GM21619 (cell line): ENCODE measurements around the gene SLC24A3.

Source experiments
- ATAC-seq: cut with Tn5 transposase; IDR thresholded peaks from one replicate; pipeline ENCODE4 v1.9.1; 2021; ENCODE audit not compliant: unreplicated experiment

SLC24A3 gene

DNA sequence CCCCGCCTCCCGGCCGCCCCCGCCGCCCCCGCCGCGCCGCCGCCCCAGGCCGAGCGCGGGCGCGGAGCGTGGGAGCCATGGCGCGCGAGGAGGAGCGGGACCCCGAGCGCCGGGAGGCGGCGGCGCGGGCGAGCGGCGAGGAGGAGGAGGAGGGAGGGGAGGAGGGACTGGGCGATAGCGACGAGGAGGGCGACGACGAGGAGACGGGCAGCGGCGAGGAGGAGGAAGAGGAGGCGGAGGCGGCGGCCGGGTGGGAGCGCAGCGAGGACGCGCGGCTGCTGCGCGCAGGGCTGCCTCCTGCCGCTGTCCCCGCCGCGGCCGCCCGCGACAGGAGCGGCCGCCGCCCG is at the start of gene SLC24A3:
Gene SLC24A3 (plus strand): TSS at position 174 of the 347 bp plus-strand sequence.
- no peak for ATAC-seq

DNA sequence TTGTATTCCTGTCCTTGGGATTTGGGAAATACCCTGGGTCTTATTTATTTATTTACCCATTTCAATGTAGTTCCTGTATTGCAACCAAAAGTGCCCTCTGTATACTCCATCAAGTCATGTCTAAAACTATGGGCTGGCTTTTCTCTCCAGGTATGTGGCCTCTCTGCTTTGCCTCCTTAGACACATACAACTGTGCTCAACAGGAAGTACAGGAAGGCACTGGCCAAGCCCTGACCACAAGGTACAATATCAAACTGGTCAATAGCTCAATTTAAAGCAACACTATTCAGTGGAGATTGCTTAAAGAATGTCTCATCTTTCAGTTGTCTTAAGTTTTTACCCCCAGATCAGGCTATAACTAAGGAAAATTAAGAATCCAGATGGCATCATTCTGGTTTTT is 42.3 kb upstream of the SLC24A3 start:
- ATAC-seq = no peak

DNA sequence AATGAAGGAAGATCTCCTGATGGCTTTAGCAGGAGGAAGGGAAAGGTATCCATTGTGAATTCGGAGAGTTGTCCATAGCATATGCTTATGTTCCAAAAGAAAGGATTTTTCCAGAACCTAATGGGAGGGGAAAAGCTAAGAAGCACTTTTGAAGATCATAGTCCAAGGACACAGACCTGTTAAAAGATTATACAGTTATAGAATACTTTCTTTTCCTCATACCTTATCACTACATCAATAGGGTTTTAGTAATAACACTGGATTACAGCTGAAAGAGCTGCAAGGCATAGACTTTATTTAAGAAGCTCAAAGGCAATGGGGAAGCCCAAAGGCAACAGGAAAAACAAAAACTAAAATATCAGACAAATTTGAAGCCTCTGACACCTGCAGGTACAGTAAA is 39.8 kb upstream of the SLC24A3 start:
- no peak for ATAC-seq

DNA sequence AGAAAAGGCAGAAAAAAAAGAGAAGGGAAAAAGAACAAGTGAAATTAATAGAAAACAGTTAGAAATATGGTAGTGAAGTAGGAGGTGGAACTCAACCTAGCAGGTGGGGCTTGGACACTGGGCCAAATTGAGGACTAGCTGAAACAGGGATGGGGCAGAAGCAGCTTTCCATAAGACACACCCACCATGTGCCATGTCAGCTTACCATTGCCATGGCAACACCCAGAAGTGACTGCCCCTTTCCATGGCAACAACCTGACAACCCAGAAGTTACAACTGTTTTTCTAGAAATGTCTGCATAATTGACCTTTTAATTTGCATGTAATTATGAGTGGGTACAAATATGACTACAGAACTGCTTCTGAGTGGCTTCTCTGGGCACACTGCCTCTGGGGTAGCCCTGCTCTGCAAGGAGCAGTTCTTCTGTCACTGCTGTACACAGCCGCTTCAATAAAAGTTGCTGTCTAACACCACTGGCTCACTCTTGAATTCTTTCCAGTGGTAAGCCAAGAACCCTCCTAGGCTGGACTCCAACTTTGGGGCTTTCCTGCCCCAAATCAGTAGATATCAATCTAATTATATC is 35.9 kb upstream of the SLC24A3 start:
- no peak for ATAC-seq

DNA sequence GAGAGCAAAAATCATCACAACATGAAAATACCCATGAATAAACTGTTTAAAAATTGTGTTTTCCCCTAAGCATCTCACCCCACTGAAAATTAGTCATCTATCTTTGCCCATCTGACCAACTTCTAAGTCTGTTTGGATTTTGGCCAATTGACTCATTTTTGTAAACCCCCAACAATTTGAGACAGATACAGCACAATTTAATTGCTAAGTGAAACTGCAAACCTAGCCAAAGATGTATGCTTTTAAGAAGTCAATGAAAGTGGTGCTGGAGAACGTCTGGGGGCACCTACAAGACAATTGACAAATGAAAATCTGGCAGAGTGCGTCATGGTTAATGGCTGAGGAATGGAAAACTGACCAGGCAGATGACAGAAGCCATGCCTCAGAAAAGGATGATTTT is 30.9 kb upstream of the SLC24A3 start:
- no peak for ATAC-seq

DNA sequence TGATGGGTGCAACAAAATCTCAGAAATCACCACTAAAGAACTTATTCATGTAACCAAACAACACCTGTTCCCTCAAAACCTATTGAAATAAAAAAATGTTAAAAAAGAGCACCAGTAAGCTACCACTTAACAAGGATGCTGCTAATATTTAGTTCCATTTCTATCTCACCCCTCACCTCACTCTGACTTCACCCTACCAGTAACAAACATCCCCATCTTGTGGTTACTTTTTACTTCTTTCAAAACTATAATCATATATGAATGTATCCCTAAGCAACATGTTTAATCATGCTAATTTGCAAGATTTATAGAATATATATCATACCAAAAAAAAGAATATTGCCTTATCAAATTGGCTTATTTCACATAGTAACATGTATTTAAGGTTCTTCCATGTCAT is 27.4 kb upstream of the SLC24A3 start:
- ATAC-seq = no peak

DNA sequence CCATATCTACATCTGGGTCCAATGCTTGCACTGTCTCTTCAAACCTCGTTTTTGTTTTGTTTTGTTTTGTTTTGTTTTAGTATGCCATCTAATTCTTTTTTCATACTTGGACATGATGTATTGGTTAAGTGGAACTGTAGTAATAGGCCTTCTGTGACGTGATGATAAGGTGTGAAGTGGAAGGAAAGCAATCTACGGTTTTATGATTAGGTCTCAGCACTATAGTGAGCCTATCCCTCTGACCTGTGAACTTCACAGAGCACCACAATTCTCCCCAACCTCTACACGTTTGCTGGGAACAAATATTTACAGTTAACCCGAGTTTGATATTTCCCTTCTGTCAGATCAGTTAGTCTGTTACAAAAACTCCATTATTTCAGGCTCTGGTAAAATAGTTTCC is 19.1 kb upstream of the SLC24A3 start:
- no peak for ATAC-seq

DNA sequence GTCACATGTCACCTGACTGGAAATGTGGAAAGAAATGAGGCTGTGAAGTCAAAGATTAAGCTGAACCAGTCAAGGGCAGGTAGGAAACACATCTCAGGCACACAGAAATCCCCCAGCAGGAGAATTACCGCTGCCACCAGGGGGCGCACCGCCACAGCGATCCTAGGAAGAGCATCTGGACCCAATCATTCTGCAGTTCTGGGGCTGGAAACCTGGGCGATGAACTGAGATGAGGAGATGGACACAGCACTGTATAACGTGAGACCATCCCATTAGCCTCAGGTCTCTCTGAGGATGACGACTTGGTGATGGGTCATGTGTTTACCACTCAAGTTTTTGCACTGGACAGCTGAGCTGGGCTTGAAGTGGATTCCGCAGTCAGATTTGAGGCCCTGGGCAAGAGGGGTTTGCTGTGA is 6.5 kb upstream of the SLC24A3 start:
- peak; percentile 58 for ATAC-seq

DNA sequence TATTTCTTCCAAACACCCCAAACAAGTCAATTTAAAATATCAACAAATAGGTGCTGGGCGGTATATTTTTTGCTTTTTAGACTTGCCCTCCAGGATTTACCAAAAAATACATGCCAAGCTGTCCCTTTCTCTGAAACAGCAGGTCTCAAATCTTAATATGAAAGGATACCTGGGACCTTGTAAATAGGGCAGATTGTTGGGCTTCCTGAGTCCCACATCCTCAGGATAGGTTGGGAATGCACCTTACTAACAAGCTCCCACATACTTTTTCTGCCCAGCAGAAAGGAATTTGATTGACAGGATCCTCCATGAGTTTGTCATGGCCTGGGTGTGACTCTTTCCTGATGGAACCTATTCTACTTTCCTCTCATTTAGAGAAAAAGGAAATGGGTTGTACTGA is 4.9 kb upstream of the SLC24A3 start:
- no peak for ATAC-seq

DNA sequence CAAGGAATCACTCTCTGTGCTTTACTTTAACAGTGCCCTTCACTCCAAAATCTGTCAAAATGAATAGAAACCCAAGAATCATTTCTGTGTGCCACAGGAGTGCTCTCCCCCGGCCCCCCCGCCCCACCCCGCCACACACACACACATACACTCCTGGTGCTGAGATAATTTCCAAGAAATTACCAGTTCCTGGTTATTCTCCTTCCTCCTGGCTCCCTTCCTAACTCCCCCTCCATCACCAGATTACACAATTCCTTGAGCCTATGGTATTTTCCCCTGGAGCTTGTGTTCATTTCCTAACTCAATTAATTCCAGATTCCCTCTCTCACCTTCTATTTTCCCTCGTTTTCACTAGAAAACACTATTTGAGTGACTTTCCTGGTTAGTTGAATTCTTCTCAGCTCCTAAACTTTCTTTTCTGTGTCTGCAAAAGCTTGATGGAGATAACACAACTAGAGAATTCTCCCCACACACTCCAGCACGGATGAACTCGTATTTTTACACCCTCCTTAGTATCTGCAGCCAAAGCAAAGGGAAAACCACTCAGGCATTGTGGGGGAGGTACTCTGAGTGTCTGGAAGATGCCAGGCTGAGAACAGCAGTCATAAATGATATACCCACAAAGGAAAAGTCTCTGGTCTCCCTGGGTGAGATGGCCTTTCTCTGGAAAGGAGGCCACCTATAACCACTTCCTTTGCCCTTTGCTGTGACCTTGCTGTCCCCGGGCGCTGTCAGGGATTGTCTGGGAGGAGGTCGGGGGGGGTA is 1.9 kb upstream of the SLC24A3 start:
- ATAC-seq = no peak

DNA sequence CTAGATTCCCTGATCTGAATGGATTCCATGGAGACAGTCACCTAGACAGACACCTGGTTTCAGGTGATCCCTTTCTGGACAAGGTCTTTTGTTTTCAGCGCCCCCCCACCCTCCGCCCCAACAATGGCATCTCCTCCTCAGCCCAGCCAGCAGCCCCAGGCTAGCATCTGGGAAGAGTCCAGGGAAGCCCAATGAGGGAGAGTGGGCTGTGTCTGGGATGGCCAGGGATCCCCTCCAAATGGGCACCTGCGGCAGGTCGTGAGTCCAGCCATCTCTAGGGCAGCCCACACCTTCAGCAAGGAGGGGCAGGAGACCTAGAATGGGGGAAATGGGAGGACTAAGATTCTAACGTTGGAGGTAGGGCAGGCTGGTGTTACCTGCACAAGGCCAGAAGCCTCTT is 1.2 kb upstream of the SLC24A3 start:
- ATAC-seq = no peak

DNA sequence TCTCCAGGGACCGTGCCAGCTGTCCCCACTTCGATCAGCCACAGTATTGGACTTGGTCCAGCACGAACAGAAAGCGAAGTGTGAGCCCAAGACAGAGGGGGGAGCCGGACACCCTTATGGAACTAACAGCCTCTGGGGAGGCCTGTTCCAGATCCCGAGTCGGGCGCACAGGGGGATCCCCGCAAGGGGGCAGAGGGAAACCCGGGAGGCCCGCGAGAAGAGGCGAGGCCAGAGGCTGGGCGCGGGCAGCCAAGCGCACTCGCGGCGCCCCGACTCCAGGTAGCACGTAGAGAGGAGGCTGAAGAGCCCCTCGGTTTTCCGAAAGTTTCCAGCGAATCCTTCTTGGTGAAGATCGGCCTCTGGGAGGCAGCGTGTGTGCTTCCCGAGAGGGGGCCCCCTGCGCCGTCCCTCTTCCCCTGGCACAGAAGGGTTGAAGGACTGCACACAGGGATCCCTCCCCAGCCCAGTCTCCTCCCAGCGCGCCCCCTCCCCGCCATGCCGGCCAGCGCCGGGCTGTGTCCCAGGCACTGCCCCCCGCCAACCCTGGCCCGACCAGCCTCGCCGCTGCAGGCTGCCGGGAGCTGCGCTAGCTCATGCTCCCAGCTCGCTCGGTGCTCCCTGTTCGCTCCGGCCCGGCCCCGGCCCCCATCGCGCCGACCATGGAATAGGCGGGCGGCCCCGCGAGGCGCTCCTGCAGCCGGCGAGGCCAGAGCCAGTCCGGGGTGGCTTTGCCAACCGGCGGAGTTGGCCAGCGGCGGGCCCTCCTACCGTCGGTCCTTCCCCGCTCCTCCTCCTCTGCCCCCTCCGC is 577 bp upstream of the SLC24A3 start:
- no peak for ATAC-seq

DNA sequence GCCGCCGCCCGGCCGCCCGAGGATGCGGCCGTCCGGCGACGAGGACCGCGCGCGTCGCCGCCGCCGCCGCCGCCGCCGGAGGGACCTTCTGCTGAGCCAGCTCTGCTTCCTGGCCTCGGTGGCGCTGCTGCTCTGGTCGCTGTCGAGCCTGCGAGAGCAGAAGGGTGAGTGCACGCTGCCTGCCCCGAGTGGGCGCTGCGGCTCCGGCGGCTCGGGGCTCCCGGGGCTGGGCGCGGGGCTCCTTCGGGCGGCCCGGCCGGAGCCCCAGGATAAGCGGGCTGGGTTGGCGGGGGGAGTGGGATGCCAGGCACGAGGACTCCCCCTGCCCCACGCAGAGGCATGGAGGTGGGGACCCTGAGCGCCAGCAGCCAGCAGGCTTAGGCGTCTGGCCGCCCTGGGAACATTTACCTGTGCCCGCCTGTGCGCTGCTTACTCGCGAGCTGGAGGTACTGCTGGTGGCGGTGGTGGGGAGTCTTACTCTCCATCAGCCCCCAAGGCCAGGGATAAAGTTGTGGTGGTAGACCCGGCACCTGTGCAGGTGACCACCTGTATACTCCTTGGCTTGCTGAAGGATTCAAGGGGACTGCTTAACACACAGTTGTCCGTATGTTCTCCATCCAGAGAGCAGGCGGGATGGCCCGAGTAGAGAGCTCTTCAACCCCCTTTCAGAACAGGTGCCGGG is 520 bp downstream of the SLC24A3 start:
- no peak for ATAC-seq

DNA sequence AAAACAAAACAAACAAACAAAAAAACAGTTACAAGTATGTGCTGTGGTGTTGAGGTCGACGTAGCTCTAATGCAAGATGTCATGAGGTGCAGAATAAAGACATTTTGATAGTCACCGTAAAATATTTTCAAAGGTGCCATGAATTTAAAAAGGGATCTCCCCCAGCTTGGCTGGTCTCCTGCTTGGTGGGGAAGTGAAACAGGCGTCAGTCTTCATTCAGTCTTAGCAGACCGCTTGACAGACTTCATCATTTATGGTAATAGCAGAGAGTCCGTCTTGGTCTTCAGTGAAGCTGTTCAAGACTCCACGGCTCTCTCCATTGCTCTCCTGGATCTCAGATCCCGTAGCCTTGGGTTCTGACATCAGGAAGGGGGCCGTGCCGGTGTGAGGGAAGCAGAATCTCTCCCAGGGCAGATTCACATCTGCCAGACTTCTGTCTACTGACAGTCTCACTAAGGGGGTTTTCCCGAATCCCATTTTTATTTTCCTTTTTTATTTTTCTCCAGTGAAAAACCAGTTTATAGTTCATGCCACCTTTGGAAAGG is 1.6 kb downstream of the SLC24A3 start:
- ATAC-seq = no peak

DNA sequence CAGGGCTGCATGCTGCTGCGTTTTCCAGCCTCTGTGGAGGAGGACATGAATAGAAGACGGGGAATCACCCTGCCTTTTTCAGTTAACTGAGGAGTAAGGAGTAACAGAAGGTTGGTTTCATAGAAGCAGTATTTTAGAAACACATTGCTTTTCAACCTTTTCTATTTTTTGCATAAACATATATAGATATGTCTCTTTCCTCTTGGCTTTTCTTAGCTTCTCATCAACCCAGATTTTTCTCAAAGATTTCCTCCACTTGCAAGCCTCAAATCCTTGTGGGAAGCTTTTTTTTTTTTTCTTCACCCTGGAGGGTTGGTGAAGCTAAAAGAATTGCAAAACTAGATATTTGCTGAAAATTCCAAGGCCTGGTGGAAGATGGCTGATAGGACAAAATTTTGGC is 6.0 kb downstream of the SLC24A3 start:
- no peak for ATAC-seq

DNA sequence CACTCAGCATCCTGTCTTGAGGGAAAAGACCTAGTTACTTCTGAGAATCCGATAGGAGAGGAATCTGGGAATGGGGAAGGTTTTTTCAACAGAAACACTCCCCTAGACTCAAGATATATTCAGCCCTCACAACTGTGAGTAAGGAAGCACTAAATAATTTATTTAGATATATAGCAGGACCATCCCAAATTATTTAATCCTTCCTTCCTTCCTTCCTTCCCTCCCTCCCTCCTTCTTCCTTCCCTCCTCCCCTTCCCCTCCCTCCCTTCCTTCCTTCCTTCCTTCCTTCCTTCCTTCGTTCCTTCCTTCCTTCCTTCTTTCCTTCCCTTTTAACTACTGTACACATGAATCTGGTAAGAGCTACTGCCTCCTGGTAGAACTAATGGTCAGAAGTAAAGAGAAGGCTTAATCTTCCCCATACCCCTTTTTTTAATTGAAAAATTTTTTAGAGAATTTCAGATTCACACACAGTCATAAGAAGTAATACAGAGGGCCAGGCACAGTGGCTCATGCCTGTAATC is 10.1 kb downstream of the SLC24A3 start:
- ATAC-seq = no peak

DNA sequence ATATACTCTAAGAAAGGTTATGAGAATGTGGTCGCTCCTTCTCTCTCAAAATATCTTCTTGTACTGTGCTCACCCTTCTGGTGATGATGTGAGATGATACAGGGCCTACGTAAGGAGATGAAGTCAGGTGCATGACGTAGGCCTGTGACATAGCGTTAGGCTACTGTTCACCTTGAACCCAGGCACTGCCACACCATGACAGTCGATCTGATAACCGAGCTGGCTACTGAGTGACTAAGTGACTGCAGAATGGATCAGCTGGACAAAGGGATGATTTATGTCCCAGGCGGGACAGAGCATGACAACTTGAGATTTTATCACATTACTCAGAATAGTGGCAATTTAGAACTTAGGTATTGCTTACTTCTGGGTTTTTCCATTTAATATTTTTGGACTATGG is 11.2 kb downstream of the SLC24A3 start:
- ATAC-seq = no peak

DNA sequence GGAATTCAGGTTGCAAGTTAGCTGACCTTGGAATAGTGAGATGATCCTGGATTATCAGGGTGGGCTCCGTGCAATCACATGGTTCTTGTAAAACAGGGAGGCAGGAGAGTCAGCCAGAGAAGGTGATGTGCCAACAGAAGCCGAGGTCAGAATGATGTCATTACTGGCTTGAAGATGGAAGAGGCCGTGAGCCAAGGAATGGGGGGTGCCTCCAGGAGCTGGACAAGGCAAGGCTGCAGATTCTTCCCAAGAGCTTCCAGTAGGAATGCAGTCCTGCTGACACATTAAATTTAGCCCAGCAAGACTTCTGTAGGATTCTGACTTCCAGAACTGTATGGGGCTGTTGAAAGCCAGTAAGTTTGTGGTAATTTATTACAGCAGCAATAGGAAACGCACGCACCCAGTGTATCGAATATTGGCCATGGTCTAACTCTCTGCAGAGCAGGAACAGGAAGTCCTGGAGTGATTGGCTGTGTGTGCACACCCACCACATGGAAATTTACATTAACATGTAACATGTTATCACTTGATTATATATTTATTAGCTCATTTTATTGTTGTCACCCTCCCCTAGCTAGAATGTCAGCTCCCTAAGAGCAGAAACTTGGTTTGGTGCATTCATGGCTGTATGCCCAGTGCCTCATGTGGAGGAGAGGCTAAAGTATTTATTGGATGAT is 19.1 kb downstream of the SLC24A3 start:
- no peak for ATAC-seq

DNA sequence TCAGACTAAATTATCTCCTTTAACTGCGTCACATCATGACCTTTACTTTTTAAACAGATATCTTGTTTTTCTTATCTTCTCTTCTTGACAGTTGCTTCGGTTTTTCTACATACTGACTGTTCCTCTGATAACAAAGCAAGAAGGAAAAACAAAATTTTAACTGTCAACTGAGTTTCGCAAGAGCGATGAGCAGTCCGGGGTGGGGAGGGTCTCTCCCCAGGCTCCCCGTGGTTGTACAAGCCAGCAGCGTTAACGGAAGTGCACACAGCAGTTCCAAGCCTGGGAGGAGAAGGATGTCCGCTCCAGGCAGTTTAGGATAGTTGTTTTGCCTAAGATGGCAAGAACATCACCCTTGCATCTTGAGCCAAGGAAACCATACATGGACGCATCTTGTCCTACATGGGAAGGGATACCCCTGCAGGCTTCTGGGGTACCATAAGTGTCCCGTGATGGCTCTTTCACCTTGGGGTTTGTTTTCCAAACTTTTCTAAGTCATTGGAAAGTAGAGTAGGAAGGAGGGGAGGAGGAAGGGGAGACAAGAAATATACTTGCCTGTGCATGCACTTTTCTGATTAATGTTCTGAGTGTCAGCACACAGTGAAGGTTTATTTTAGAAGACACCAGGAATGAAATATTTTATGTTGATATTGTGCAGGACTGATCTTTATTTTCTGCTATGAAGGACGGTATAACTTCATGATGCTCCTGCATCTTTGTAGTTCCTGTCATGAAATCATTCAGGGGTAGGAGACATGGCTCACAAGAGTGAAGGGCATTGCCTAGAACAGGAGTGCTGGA is 20.8 kb downstream of the SLC24A3 start:
- no peak for ATAC-seq
